Loucy (cell line): Measurements from ENCODE around the gene INSYN2B.

Experiments used
- H2AFZ ChIP-seq: fragments of 200-600 bp; sonication (generic); 2 replicates; pipeline ENCODE4 v1.6.0; 2016; ENCODE audit warnings: antibody characterized with exemption, mild to moderate bottlenecking, low read length, moderate library complexity
- H3F3A ChIP-seq: fragments of 200-600 bp; 2 replicates; pipeline ENCODE4 v1.6.0; 2016; ENCODE audit warnings: antibody characterized with exemption, low read depth, mild to moderate bottlenecking
- H3K27me3 ChIP-seq: fragments of 200-600 bp; sonication (generic); 2 replicates; pipeline ENCODE4 v1.6.1; 2014; ENCODE audit warnings: low read length, mild to moderate bottlenecking; ENCODE audit not compliant: insufficient read depth, poor library complexity, severe bottlenecking
- H3K36me3 ChIP-seq: fragments of 200-600 bp; sonication (generic); 2 replicates; pipeline ENCODE4 v1.6.1; 2016; ENCODE audit warnings: low read length; ENCODE audit not compliant: insufficient read depth
- H3K4me1 ChIP-seq: fragments of 200-600 bp; sonication (generic); 2 replicates; pipeline ENCODE4 v1.5.1; 2014; ENCODE audit warnings: low read length, mild to moderate bottlenecking; ENCODE audit not compliant: insufficient read depth, poor library complexity, severe bottlenecking
- H3K4me2 ChIP-seq: fragments of 200-600 bp; sonication (generic); 2 replicates; pipeline ENCODE4 v1.6.0; 2014; ENCODE audit warnings: antibody characterized with exemption, low read length, low read depth, mild to moderate bottlenecking; ENCODE audit not compliant: poor library complexity, severe bottlenecking
- H3K4me3 ChIP-seq: fragments of 200-600 bp; sonication (generic); 2 replicates; pipeline ENCODE4 v1.5.1; 2014; ENCODE audit warnings: low read length, mild to moderate bottlenecking, mixed read lengths; ENCODE audit not compliant: poor library complexity, severe bottlenecking
- H3K79me2 ChIP-seq: fragments of 200-600 bp; sonication (generic); 2 replicates; pipeline ENCODE4 v1.6.1; 2014; ENCODE audit warnings: low read length; ENCODE audit not compliant: insufficient read depth
- H3K9ac ChIP-seq: fragments of 200-600 bp; sonication (generic); 2 replicates; pipeline ENCODE4 v1.6.0; 2014; ENCODE audit warnings: mild to moderate bottlenecking, low read depth, low read length, moderate library complexity; ENCODE audit not compliant: poor library complexity, severe bottlenecking
- H3K9me2 ChIP-seq: fragments of 200-600 bp; sonication (generic); replicated peaks from 2 replicates; pipeline ENCODE4 v1.6.1; 2016; ENCODE audit warnings: low read depth, low read length, mixed read lengths
- H3K9me3 ChIP-seq: fragments of 200-600 bp; sonication (generic); 2 replicates; pipeline ENCODE4 v1.6.1; 2014; ENCODE audit warnings: mild to moderate bottlenecking, antibody characterized with exemption, low read length, low read depth; ENCODE audit not compliant: insufficient read depth
- H4K20me1 ChIP-seq: fragments of 200-600 bp; sonication (generic); 2 replicates; pipeline ENCODE4 v1.6.0; 2014; ENCODE audit warnings: antibody characterized with exemption, low read length, mild to moderate bottlenecking; ENCODE audit not compliant: insufficient read depth, poor library complexity, severe bottlenecking
- CTCF ChIP-seq: fragments of 200-600 bp; sonication (generic); conservative IDR thresholded peaks from 2 replicates; pipeline ENCODE4 v1.5.1; 2014; ENCODE audit warnings: mild to moderate bottlenecking, antibody characterized with exemption, low read length
- EZH2phosphoT487 ChIP-seq: fragments of 200-600 bp; IDR thresholded peaks from 2 replicates; pipeline ENCODE4 v1.6.1; 2018; ENCODE audit warnings: antibody characterized with exemption, mild to moderate bottlenecking, moderate library complexity, borderline replicate concordance

Gene INSYN2B

GRCh38 chr5:169988206-169988605, 7.9 kb upstream of the INSYN2B start:
- TF ChIP-seq CTCF (no peak), EZH2phosphoT487 (no peak)
- Histone ChIP-seq H3K9me2 (no peaks in the 10 kb centered on the region), H3K36me3 (peaks cover 41% of the 10 kb centered on the region; the same call in 1 of the 2 replicates), H3K79me2 (no peaks in the 10 kb centered on the region), H3K4me2 (no peak overlapping the region), H3K9me3 (no peaks in the 10 kb centered on the region), H3K9ac (no peak overlapping the region), H2AFZ (no peak overlapping the region), H3K4me3 (no peak overlapping the region), H3K4me1 (peaks cover 5% of the 10 kb centered on the region), H3K27me3 (no peaks in the 10 kb centered on the region), H4K20me1 (no peaks in the 10 kb centered on the region), H3F3A (no peaks in the 10 kb centered on the region)

GRCh38 chr5:169979871-169980270, 424 bp downstream of the INSYN2B start:
- Histone ChIP-seq H4K20me1 (no peaks in the 10 kb centered on the region), H3K9me2 (no peaks in the 10 kb centered on the region), H3K9me3 (no peaks in the 10 kb centered on the region), H3K36me3 (peaks cover 21% of the 10 kb centered on the region; the same call in 1 of the 2 replicates), H3K4me2 (no peak overlapping the region), H3K79me2 (no peaks in the 10 kb centered on the region), H2AFZ (no peak overlapping the region), H3K9ac (no peak overlapping the region), H3K27me3 (no peaks in the 10 kb centered on the region), H3K4me1 (no peaks in the 10 kb centered on the region), H3F3A (no peaks in the 10 kb centered on the region), H3K4me3 (no peak overlapping the region)
- TF ChIP-seq EZH2phosphoT487 (no peak), CTCF (no peak)

- Histone ChIP-seq H3K4me1 (no peaks in the 10 kb centered on the region), H3K36me3 (peaks cover 11% of the 10 kb centered on the region; the same call in 1 of the 2 replicates), H3K4me3 (no peak overlapping the region), H3K9me2 (no peaks in the 10 kb centered on the region), H3K9ac (no peak overlapping the region), H2AFZ (no peak overlapping the region), H3K4me2 (no peak overlapping the region), H3K27me3 (no peaks in the 10 kb centered on the region), H4K20me1 (no peaks in the 10 kb centered on the region), H3K9me3 (no peaks in the 10 kb centered on the region), H3F3A (no peaks in the 10 kb centered on the region), H3K79me2 (no peaks in the 10 kb centered on the region)
- TF ChIP-seq EZH2phosphoT487 (no peak), CTCF (no peak)
Observed at GRCh38 chr5:169978714-169979113, 1.6 kb downstream of the INSYN2B start.
